ENCODE measurements around the gene CFAP53. TPM values are rescaled to one million over a fixed set of nuclear protein-coding genes. Genes with fewer than 3 reads are reported as not detected.

The CFAP53 gene
- total RNA-seq, 4 donors from 2014 or later: 0.40 TPM; not detected in 3

GRCh38 chr18:50177294-50177992 lies 88.9 kb downstream of the CFAP53 start:
- H3K27ac ChIP-seq (replicated peaks in 1 of 4): no peak overlapping the region
- DNase-seq (ENCODE audit: extremely low spot score): no peak
- no peak overlapping the region for H3K4me3 ChIP-seq
- no peaks in the 10 kb centered on the region for H3K4me1 ChIP-seq
- peaks cover 0 to 5% (median 0%) of the 10 kb centered on the region in 4 donors for H3K27me3 ChIP-seq
- no peaks in the 10 kb centered on the region for H3K36me3 ChIP-seq
- H3K9me3 ChIP-seq: no peaks in the 10 kb centered on the region
- WGBS: 38% methylated on average over 3 of the region's 3 CpGs
- no peak for TF ChIP-seq POLR2AphosphoS5 (IDR thresholded peaks at IDR 0.05)
- no peak for TF ChIP-seq EP300 (IDR thresholded peaks at IDR 0.05)
- intact Hi-C loops (cut with DNase I): no loop called here

Small RNA genes within 50 kb of the gene (small RNA-seq; reads per million reads assigned to genes)
- 0 reads per million in 3 donors for gene RN7SL310P

Other genes with a start within 250 kb of the CFAP53 start
- gene MYO5B, start 71.3 kb downstream of the CFAP53 start, total RNA-seq: 10 to 100 TPM in 1 of 4 donors, 1 to 10 TPM in 3; 2.0 to 13.9 (median 5.3) TPM
- gene MBD1, start 15.0 kb upstream of the CFAP53 start, total RNA-seq: 100 to 1,000 TPM in 1 of 4 donors, 10 to 100 TPM in 3; 65.6 to 101 (median 79.8) TPM
- 10 to 100 TPM; 38.6 to 58.1 (median 49.2) TPM for gene CXXC1, start 21.2 kb upstream of the CFAP53 start, total RNA-seq
- not detected for gene SKA1, start 108.6 kb upstream of the CFAP53 start, total RNA-seq